ENCODE measurements around the gene SCNN1B. TPM values are rescaled to one million over a fixed set of nuclear protein-coding genes. Genes with fewer than 3 reads are reported as not detected.

The SCNN1B gene
- total RNA-seq, 1 donor from 2014 or later: 38.3 TPM

- Histone ChIP-seq H3K9me3 (no peaks in the 10 kb centered on the region), H3K4me3 (no peak overlapping the region), H3K36me3 (no peaks in the 10 kb centered on the region), H3K27me3 (ENCODE audit: low read depth) (peaks cover 8% of the 10 kb centered on the region), H3K27ac (no peak overlapping the region), H3K4me1 (no peaks in the 10 kb centered on the region)
- ATAC-seq (no peak), DNase-seq (no peak)
- no peak for TF ChIP-seq CTCF (IDR thresholded peaks at IDR 0.05)
- intact Hi-C loops (cut with DNase I): no loop called here
These were observed 22.4 kb upstream of the SCNN1B start for GRCh38 chr16:23279721-23280153.

GRCh38 chr16:23280483-23280967 lies 21.6 kb upstream of the SCNN1B start:
- H3K4me3 ChIP-seq: no peak overlapping the region
- ATAC-seq (no peak), DNase-seq (no peak)
- no peaks in the 10 kb centered on the region for H3K9me3 ChIP-seq
- peaks cover 8% of the 10 kb centered on the region for H3K27me3 ChIP-seq (ENCODE audit: low read depth)
- intact Hi-C loops (cut with DNase I): no loop called here
- H3K4me1 ChIP-seq: no peaks in the 10 kb centered on the region
- no peak for TF ChIP-seq CTCF (IDR thresholded peaks at IDR 0.05)
- no peak overlapping the region for H3K27ac ChIP-seq
- no peaks in the 10 kb centered on the region for H3K36me3 ChIP-seq

- Histone ChIP-seq H3K36me3 (no peaks in the 10 kb centered on the region), H3K4me3 (no peak overlapping the region), H3K9me3 (no peaks in the 10 kb centered on the region), H3K4me1 (no peaks in the 10 kb centered on the region), H3K27ac (no peak overlapping the region), H3K27me3 (ENCODE audit: low read depth) (peaks cover 8% of the 10 kb centered on the region)
- ATAC-seq (no peak), DNase-seq (no peak)
- intact Hi-C loops (cut with DNase I): no loop called here
- TF ChIP-seq CTCF (IDR thresholded peaks at IDR 0.05): no peak
These were observed 19.5 kb upstream of the SCNN1B start for GRCh38 chr16:23282568-23282967.

- ATAC-seq: no peak
- Histone ChIP-seq H3K36me3 (no peaks in the 10 kb centered on the region), H3K9me3 (no peaks in the 10 kb centered on the region), H3K27me3 (ENCODE audit: low read depth) (peaks cover 8% of the 10 kb centered on the region), H3K27ac (no peak overlapping the region), H3K4me1 (no peaks in the 10 kb centered on the region), H3K4me3 (no peak overlapping the region)
- intact Hi-C loops (cut with DNase I): no loop called here
- DNase-seq: no peak
- TF ChIP-seq CTCF (IDR thresholded peaks at IDR 0.05): no peak
These were observed 18.5 kb upstream of the SCNN1B start for GRCh38 chr16:23283571-23283970.

GRCh38 chr16:23284584-23284983 lies 17.5 kb upstream of the SCNN1B start:
- intact Hi-C loops (cut with DNase I): no loop called here
- Histone ChIP-seq H3K36me3 (no peaks in the 10 kb centered on the region), H3K27me3 (ENCODE audit: low read depth) (peaks cover 8% of the 10 kb centered on the region), H3K4me3 (no peak overlapping the region), H3K27ac (no peak overlapping the region), H3K4me1 (no peaks in the 10 kb centered on the region), H3K9me3 (no peaks in the 10 kb centered on the region)
- no peak for TF ChIP-seq CTCF (IDR thresholded peaks at IDR 0.05)
- ATAC-seq: no peak
- no peak for DNase-seq

- intact Hi-C loops (cut with DNase I): no loop called here
- Histone ChIP-seq H3K27ac (no peak overlapping the region), H3K4me3 (no peak overlapping the region), H3K4me1 (no peaks in the 10 kb centered on the region), H3K36me3 (no peaks in the 10 kb centered on the region), H3K9me3 (no peaks in the 10 kb centered on the region), H3K27me3 (ENCODE audit: low read depth) (peaks cover 6% of the 10 kb centered on the region)
- no peak for ATAC-seq
- no peak for DNase-seq
- TF ChIP-seq CTCF (IDR thresholded peaks at IDR 0.05): no peak
These were observed 16.0 kb upstream of the SCNN1B start for GRCh38 chr16:23286131-23286532.

Measured in lower lobe of right lung (tissue), 2 donors.